ENCODE results near the gene AP3D1. TPM values are rescaled to one million over a fixed set of nuclear protein-coding genes. Genes with fewer than 3 reads are reported as not detected.
A peak's percentile ranks its signal among the peaks of the same experiment; 100 is the strongest.

Gene AP3D1
- total RNA-seq, 2 donors from 2014 or later, result 126 to 191 TPM

GRCh38 chr19:2062389-2062729 lies 89.0 kb downstream of the AP3D1 start:
- Mint-ChIP-seq H3K4me3 (peak overlapping the region; percentile 83), H3K27me3 (no peaks in the 10 kb centered on the region), H3K9me3 (no peaks in the 10 kb centered on the region), H3K4me1 (ENCODE audit: low read depth in 2 of 2) (peaks cover 15 to 23% of the 10 kb centered on the region in 2 donors), H3K27ac (peak overlapping the region; percentile 64 to 69), H3K36me3 (no peaks in the 10 kb centered on the region)
- DNase-seq (ENCODE audit: low spot score), result no peak
- no peak for ATAC-seq

DNA sequence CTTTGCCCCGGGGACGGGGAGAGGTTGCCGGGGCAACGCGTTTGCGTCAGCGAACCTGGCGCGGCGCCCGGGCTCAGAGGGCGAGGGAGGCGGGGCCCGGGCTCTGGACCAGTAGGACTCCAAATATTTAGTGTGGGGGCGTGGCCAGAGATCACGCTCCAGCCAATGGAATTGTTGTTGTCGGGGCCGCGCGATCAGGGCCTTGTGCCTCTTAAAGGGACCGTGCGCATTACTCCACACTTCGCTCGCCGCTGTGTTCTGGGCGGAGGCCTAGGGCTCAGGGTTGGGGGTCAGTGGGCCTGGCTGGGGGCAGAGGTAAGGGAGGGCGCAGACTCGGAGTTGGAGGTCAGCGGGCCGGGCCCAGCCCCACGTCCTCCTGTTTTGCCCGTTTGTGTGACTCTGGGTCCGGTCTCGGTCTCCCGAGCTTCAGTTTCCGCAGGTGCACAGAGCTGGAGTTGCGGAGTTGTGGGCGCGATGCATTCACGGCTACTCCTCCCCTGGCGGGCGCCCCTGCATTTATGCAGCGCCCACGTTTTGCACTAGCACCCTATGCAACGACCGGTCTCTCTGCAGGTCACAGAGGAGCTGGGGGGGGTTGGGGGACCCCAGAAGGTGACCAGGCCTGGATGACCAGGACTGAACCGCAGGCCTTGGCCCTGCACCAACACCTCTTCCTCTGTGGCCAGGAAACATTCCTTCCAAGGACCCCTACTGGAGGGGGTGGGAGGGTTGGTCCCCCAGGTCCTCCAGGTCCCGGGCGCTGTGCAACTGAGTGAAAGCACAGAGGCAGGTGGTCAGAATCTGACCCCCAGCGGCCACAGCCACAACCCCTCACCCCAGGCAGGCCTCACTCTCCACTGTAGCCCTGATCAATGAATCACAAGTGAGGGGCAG lies 89.6 kb downstream of the AP3D1 start:
- Mint-ChIP-seq H3K27ac (peak overlapping the region; percentile 64 to 69), H3K36me3 (no peaks in the 10 kb centered on the region), H3K4me3 (peak overlapping the region; percentile 83), H3K27me3 (no peaks in the 10 kb centered on the region), H3K4me1 (ENCODE audit: low read depth in 2 of 2) (peaks cover 15 to 24% of the 10 kb centered on the region in 2 donors), H3K9me3 (no peaks in the 10 kb centered on the region)
- ATAC-seq (peak; percentile 94 to 95), DNase-seq (ENCODE audit: low spot score) (peak; percentile 99)

DNA sequence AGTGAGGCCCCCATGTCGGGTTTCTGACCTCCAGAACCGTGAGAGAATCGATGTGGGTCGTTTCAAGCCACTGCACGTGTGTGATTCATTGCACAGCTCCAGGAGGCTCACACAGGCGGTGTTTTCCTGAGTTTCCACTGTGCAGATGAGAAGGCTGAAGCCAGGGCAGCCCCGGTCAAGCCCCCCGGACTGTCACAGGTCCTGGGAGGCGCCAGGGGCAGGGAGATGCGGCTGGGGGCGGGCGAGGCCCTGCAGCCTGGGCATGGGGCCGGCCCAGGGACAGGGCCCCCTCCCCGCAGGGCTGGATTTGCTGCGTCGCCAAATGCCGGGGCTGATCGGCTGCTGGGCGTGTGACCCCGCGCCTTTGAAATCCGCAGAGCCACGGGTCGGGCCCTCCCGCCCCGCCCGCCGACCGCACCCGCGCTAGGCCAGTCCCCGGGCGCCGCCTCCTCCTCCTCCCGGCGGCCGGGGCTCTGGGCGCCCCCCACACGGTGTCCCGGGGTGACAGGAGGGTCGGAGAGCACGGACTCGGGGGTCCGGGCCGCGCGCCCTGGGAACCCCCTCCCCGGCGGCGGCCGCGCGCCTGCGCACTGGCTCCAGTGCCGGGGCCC lies 90.4 kb downstream of the AP3D1 start:
- Mint-ChIP-seq H3K4me1 (ENCODE audit: low read depth in 2 of 2) (peaks cover 15 to 29% of the 10 kb centered on the region in 2 donors), H3K27me3 (no peaks in the 10 kb centered on the region), H3K36me3 (no peaks in the 10 kb centered on the region), H3K4me3 (peak overlapping the region; percentile 96), H3K27ac (peak overlapping the region; percentile 91 to 97), H3K9me3 (no peaks in the 10 kb centered on the region)
- DNase-seq (ENCODE audit: low spot score) (peak; percentile 83), ATAC-seq (peak; percentile 58 to 61)

DNA sequence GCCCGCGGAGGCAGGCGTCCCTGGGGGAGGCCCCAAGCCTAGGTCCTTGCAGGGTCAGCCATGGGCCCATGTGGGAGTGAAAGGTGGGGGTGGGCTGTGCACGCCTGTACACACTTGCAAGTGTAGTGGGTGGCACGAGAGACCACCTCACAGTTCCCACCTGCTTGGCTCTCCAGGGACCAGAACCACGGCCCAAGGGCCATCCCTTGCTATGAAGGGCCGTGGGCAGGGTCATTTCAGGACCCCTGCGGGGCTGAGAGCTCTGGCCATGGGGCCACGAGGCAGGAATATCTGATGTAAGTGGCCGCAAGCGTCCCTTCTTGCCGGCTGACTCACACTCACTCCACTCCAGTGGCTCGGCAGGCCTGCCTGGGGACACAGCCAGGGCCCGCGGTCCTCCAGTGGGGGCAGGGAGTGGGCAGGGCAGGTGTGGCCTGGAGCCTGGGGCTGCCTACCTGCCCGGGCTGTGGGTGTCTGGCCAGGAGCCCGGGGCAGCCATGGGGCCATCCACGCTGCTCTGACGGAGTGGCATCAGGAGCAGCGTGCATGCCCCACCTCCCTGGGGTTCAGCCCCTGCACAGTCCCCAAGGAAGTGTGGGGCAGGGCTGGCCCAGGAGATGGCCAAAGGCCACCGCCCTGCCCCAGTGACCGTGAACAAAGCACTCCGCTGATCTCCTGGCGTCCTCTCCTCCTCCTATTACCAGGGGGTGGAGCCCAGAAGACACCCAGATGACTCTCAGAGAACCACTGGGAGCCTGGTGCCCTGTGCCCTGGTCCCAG lies 91.8 kb downstream of the AP3D1 start:
- Mint-ChIP-seq H3K4me1 (ENCODE audit: low read depth in 2 of 2) (peaks cover 15 to 32% of the 10 kb centered on the region in 2 donors), H3K9me3 (no peaks in the 10 kb centered on the region), H3K36me3 (no peaks in the 10 kb centered on the region), H3K4me3 (peak overlapping the region; percentile 96), H3K27me3 (no peaks in the 10 kb centered on the region), H3K27ac (peak overlapping the region; percentile 91 to 97)
- DNase-seq (ENCODE audit: low spot score), result no peak
- no peak for ATAC-seq

DNA sequence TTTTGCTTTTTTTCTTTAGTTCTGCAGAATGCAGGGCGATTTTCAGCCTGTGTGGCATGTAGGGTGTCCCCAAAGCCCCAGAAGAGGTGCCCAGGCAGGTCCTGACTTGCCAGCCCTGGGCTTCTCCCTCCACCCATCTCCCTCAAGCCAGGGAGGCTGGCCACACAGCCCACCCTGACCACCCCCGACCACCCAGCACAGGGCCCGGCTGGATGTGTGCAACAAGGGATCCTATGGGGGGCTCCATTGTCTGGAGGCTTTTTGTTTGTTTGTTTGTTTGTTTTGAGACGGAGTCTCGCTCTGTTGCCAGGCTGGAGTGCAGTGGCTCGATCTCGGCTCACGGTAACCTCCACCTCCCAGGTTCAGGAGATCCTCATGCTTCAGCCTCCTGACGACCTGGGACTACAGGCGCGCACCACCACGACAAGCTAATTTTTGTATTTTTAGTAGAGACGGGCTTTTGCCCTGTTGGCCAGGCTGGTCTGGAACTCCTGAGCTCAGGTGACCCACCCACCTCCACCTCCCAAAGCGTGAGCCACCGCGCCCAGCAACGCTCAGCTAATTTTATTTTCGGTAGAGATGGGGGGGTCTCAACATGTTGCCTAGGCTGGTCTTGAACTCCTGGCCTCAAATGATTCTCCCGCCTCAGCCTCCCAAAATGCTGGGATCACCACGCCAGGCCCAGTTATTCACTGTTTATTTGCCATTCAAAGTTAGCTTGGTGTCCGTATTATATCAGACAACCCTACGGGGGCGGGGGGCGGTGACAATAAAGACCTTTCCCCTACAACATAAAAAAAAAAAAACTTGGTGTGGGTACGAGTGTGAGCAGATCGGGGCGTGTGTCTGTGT lies 92.6 kb downstream of the AP3D1 start:
- Mint-ChIP-seq H3K9me3 (no peaks in the 10 kb centered on the region), H3K27ac (peak overlapping the region; percentile 37 to 44), H3K36me3 (no peaks in the 10 kb centered on the region), H3K27me3 (no peaks in the 10 kb centered on the region), H3K4me3 (no peak overlapping the region), H3K4me1 (ENCODE audit: low read depth in 2 of 2) (peaks cover 15 to 30% of the 10 kb centered on the region in 2 donors)
- no peak for DNase-seq (ENCODE audit: low spot score)
- no peak for ATAC-seq

- ATAC-seq (no peak), DNase-seq (ENCODE audit: low spot score) (no peak)
- Mint-ChIP-seq H3K4me3 (no peak overlapping the region), H3K9me3 (no peaks in the 10 kb centered on the region), H3K27me3 (no peaks in the 10 kb centered on the region), H3K36me3 (no peaks in the 10 kb centered on the region), H3K27ac (peak overlapping the region; percentile 70 to 82), H3K4me1 (ENCODE audit: low read depth in 2 of 2) (peaks cover 14 to 33% of the 10 kb centered on the region in 2 donors)
Measured at GRCh38 chr19:2057484-2058469, 93.6 kb downstream of the AP3D1 start.

GRCh38 chr19:2056837-2057192 lies 94.6 kb downstream of the AP3D1 start:
- Mint-ChIP-seq H3K36me3 (no peaks in the 10 kb centered on the region), H3K4me3 (no peak overlapping the region), H3K27me3 (no peaks in the 10 kb centered on the region), H3K9me3 (no peaks in the 10 kb centered on the region), H3K27ac (peak overlapping the region; percentile 70 to 82), H3K4me1 (ENCODE audit: low read depth in 2 of 2) (peaks cover 8 to 34% of the 10 kb centered on the region in 2 donors)
- ATAC-seq (no peak), DNase-seq (ENCODE audit: low spot score) (no peak)

DNA sequence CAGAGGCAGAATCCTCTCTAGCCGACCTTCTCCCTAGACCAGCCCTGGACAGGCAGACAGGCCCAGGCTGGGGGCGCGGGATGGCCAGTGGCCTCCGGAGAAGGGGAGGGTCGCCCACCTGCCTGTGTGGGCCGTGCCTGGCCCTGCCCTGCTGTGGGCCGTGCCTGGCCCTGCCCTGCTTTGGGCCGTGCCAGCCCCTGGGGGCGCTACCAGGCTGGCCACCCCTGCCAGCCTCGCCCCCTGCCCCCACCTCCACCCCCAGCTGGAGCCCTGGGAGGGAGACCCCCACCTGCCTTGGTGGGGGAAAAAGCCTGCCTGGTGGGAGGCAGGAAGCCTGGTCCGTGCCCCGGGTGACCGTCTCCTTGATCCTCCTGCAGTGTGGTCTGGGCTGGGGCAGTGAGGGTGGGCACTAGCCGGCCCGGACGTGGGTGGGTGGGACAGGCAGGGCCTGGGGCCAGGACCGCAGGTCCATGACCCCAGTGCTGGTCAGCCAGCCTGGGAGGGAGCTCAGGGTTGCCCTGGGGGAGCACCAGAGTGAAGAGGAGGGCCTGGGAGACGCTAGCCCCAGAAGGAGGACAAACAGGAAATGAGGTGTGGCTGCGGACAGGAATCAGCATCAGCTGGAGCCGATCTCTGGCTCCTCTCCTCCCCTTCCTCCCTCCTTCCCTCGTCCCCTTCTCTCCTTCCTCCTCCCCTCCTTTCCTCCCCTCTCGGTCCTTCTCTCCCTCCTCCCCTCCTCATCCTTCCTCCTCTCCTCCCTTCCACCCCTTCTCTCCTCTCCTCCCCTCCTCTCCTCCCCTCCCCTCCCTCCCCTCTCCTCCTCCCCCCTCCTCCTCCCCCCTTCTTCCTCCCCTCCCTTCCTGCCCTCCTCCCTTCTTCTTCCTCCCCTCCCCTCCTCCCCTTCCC lies 95.2 kb downstream of the AP3D1 start:
- Mint-ChIP-seq H3K27ac (peak overlapping the region; percentile 70 to 84), H3K36me3 (no peaks in the 10 kb centered on the region), H3K27me3 (no peaks in the 10 kb centered on the region), H3K4me3 (peak overlapping the region; percentile 52), H3K4me1 (ENCODE audit: low read depth in 2 of 2) (peaks cover 13 to 35% of the 10 kb centered on the region in 2 donors), H3K9me3 (no peaks in the 10 kb centered on the region)
- DNase-seq (ENCODE audit: low spot score) (no peak), ATAC-seq (peak in 1 of 2 donors; percentile 10)

GRCh38 chr19:2054763-2055162 lies 96.6 kb downstream of the AP3D1 start:
- no peak for ATAC-seq
- Mint-ChIP-seq H3K36me3 (no peaks in the 10 kb centered on the region), H3K9me3 (no peaks in the 10 kb centered on the region), H3K27ac (peak overlapping the region; percentile 70 to 84), H3K4me1 (ENCODE audit: low read depth in 2 of 2) (peaks cover 8 to 28% of the 10 kb centered on the region in 2 donors), H3K27me3 (no peaks in the 10 kb centered on the region), H3K4me3 (no peak overlapping the region)
- no peak for DNase-seq (ENCODE audit: low spot score)

- ATAC-seq, result no peak
- H3K27ac Mint-ChIP-seq, result peak overlapping the region; percentile 58 to 78
- no peaks in the 10 kb centered on the region for H3K27me3 Mint-ChIP-seq
- no peaks in the 10 kb centered on the region for H3K9me3 Mint-ChIP-seq
- H3K4me3 Mint-ChIP-seq, result no peak overlapping the region
- no peaks in the 10 kb centered on the region for H3K36me3 Mint-ChIP-seq
- no peak for DNase-seq (ENCODE audit: low spot score)
- H3K4me1 Mint-ChIP-seq (ENCODE audit: low read depth in 2 of 2), result peaks cover 11 to 32% of the 10 kb centered on the region in 2 donors
Measured at GRCh38 chr19:2053601-2054389, 97.6 kb downstream of the AP3D1 start.
